Suprapubic skin (tissue), 3 donors: Measurements from ENCODE around the gene ERC2.

ENCODE experiments used
- POLR2AphosphoS5 ChIP-seq, 3 donors: sonication (generic); formaldehyde crosslinking; IDR thresholded peaks; one replicate each; pipeline ENCODE4 v1.6.1; 2017; ENCODE audit warnings: antibody characterized with exemption in 3 of 3
- TF ChIP-seq, protein P1 (sequence below), 2 donors: fragments of 200-600 bp in 1 of 2; fragments of 450-650 bp in 1 of 2; sonication (generic) in 1 of 2; IDR thresholded peaks; one replicate each; pipeline ENCODE4 v1.5.1; 2016 to 2019; ENCODE audit warnings: antibody characterized with exemption in 2 of 2, mild to moderate bottlenecking in 1 of 2, moderate library complexity in 1 of 2

DNA sequence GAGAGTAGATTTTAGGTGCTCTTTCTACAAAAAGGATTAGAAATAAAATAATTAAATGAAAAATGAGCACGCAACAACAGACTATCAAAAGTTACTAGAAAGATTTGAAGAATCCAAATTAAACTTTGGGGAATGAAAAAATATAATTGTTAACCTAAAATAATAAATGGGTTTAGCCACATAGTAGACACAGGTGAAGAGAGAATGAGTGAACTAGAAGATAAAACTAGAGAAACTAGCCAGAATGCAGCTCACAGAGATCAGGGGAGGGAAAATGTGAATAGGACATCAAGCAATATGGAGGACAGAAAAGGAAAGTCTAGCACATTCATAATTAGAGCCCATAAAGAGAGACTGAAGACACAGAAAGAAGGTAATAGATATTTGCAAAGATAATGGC is 670.5 kb downstream of the ERC2 start:
- no peak for TF ChIP-seq POLR2AphosphoS5 (IDR thresholded peaks at IDR 0.05)
- TF ChIP-seq, protein P1, sequence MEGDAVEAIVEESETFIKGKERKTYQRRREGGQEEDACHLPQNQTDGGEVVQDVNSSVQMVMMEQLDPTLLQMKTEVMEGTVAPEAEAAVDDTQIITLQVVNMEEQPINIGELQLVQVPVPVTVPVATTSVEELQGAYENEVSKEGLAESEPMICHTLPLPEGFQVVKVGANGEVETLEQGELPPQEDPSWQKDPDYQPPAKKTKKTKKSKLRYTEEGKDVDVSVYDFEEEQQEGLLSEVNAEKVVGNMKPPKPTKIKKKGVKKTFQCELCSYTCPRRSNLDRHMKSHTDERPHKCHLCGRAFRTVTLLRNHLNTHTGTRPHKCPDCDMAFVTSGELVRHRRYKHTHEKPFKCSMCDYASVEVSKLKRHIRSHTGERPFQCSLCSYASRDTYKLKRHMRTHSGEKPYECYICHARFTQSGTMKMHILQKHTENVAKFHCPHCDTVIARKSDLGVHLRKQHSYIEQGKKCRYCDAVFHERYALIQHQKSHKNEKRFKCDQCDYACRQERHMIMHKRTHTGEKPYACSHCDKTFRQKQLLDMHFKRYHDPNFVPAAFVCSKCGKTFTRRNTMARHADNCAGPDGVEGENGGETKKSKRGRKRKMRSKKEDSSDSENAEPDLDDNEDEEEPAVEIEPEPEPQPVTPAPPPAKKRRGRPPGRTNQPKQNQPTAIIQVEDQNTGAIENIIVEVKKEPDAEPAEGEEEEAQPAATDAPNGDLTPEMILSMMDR (IDR thresholded peaks at IDR 0.05), result no peak
